Liver (tissue), 9 donors: ENCODE measurements around the gene XK. TPM values are rescaled to one million over a fixed set of nuclear protein-coding genes. Genes with fewer than 3 reads are reported as not detected.

ENCODE experiments used
- DNase-seq: peaks from one replicate; pipeline ENCODE4 v3.0.0-alpha.2; 2017; ENCODE audit warnings: low spot score
- H3K27ac ChIP-seq, 2 donors: one replicate each; pipeline ENCODE4 v1.7.0; 2013; ENCODE audit warnings: inconsistent platforms in 2 of 2, low read length in 2 of 2, control low read depth in 1 of 2, low read depth in 1 of 2, mild to moderate bottlenecking in 1 of 2
- H3K27me3 ChIP-seq, 4 donors: one replicate each; pipeline versions ENCODE4 v1.6.1 to v1.7.0; 2013; ENCODE audit warnings: low read length in 3 of 4, inconsistent platforms in 1 of 4, mild to moderate bottlenecking in 1 of 4, moderate library complexity in 1 of 4; ENCODE audit not compliant: control insufficient read depth in 4 of 4, insufficient read depth in 4 of 4
- H3K36me3 ChIP-seq, 4 donors: one replicate each; pipeline versions ENCODE4 v1.6.1 to v1.7.0; 2013; ENCODE audit warnings: low read length in 3 of 4, mild to moderate bottlenecking in 3 of 4, low read depth in 1 of 4, moderate library complexity in 1 of 4; ENCODE audit not compliant: control insufficient read depth in 4 of 4, insufficient read depth in 3 of 4
- H3K4me1 ChIP-seq, 4 donors: one replicate each; pipeline versions ENCODE4 v1.6.1 to v1.7.0; 2013; ENCODE audit warnings: low read length in 3 of 4, mild to moderate bottlenecking in 3 of 4, moderate library complexity in 1 of 4; ENCODE audit not compliant: control insufficient read depth in 4 of 4, insufficient read depth in 4 of 4
- H3K4me3 ChIP-seq, 3 donors: one replicate each; pipeline versions ENCODE4 v1.6.1 to v1.7.0; 2013; ENCODE audit warnings: low read length in 3 of 3, control low read depth in 1 of 3, low read depth in 1 of 3, mild to moderate bottlenecking in 1 of 3
- H3K9ac ChIP-seq, 2 donors: one replicate each; pipeline ENCODE4 v1.7.0; 2013; ENCODE audit warnings: low read length in 2 of 2, mild to moderate bottlenecking in 2 of 2, moderate library complexity in 2 of 2, control low read depth in 1 of 2, low read depth in 1 of 2
- H3K9me3 ChIP-seq, 4 donors: one replicate each; pipeline versions ENCODE4 v1.6.1 to v1.7.0; 2013; ENCODE audit warnings: low read length in 3 of 4; ENCODE audit not compliant: control insufficient read depth in 4 of 4
- ATF3 ChIP-seq: IDR thresholded peaks from 2 replicates; pipeline ENCODE4 v1.6.1; 2016; ENCODE audit warnings: antibody characterized with exemption
- CTCF ChIP-seq: fragments of 150-350 bp; IDR thresholded peaks from 2 replicates; pipeline ENCODE4 v1.5.1; 2017; ENCODE audit warnings: improper control_type of control experiment, low read depth, low read length; ENCODE audit not compliant: missing input control
- EGR1 ChIP-seq, 2 donors: IDR thresholded peaks; 2 replicates each; pipeline ENCODE4 v1.6.1; 2016 to 2018; ENCODE audit warnings: antibody characterized with exemption in 2 of 2, low read depth in 2 of 2
- FOXA1 ChIP-seq: IDR thresholded peaks from 2 replicates; pipeline ENCODE4 v1.6.1; 2016; ENCODE audit warnings: antibody characterized with exemption
- FOXA2 ChIP-seq: IDR thresholded peaks from 2 replicates; pipeline ENCODE4 v1.6.1; 2016; ENCODE audit warnings: antibody characterized with exemption
- GABPA ChIP-seq, 2 donors: IDR thresholded peaks in 1 of 2; conservative IDR thresholded peaks in 1 of 2; 2 replicates each; pipeline ENCODE4 v1.6.1; 2016; ENCODE audit warnings: antibody characterized with exemption in 2 of 2, mild to moderate bottlenecking in 1 of 2, moderate library complexity in 1 of 2
- HNF4A ChIP-seq, 2 donors: conservative IDR thresholded peaks; 2 replicates each; pipeline ENCODE4 v1.6.1; 2016; ENCODE audit warnings: antibody characterized with exemption in 2 of 2, mild to moderate bottlenecking in 2 of 2
- HNF4G ChIP-seq: IDR thresholded peaks from 2 replicates; pipeline ENCODE4 v1.6.1; 2016; ENCODE audit warnings: antibody characterized with exemption
- JUND ChIP-seq, 2 donors: IDR thresholded peaks; 2 replicates each; pipeline ENCODE4 v1.6.1; 2016; ENCODE audit warnings: antibody characterized with exemption in 2 of 2
- MAX ChIP-seq: IDR thresholded peaks from 2 replicates; pipeline ENCODE4 v1.6.1; 2016; ENCODE audit warnings: antibody characterized with exemption
- NR2F2 ChIP-seq: IDR thresholded peaks from 2 replicates; pipeline ENCODE4 v1.6.1; 2016; ENCODE audit warnings: antibody characterized with exemption
- RAD21 ChIP-seq, 2 donors: IDR thresholded peaks; 2 replicates each; pipeline ENCODE4 v1.6.1; 2016; ENCODE audit warnings: antibody characterized with exemption in 2 of 2, mild to moderate bottlenecking in 2 of 2
- REST ChIP-seq: IDR thresholded peaks from 2 replicates; pipeline ENCODE4 v1.6.1; 2016; ENCODE audit warnings: antibody characterized with exemption, mild to moderate bottlenecking
- RXRA ChIP-seq, 2 donors: IDR thresholded peaks; 2 replicates each; pipeline ENCODE4 v1.6.1; 2017 to 2018; ENCODE audit warnings: antibody characterized with exemption in 2 of 2, mild to moderate bottlenecking in 1 of 2
- SP1 ChIP-seq: IDR thresholded peaks from 2 replicates; pipeline ENCODE4 v1.6.1; 2018; ENCODE audit warnings: antibody characterized with exemption, mild to moderate bottlenecking
- TAF1 ChIP-seq: conservative IDR thresholded peaks from 2 replicates; pipeline ENCODE4 v1.6.1; 2016; ENCODE audit warnings: antibody characterized with exemption, mild to moderate bottlenecking
- YY1 ChIP-seq: IDR thresholded peaks from 2 replicates; pipeline ENCODE4 v1.6.1; 2016; ENCODE audit warnings: antibody characterized with exemption, mild to moderate bottlenecking
- ZBTB33 ChIP-seq: IDR thresholded peaks from 2 replicates; pipeline ENCODE4 v1.6.1; 2016; ENCODE audit warnings: antibody characterized with exemption
- WGBS: extraction: QIAGEN DNeasy Blood & Tissue Kit; methylation state at CpG from one replicate; pipeline ENCODE4 v1.1.7; 2013; 5-methylcytosine and 5-hydroxymethylcytosine counted together
- polyA plus RNA-seq, 2 donors: library from polyadenylated mRNA; stranded (reverse) in 1 of 2; unstranded in 1 of 2; fragments of 200-250 nt in 1 of 2; fragments of >200 nt in 1 of 2; fragmentation: Nextera tagmentation in 1 of 2; extraction: Ambion mirVana in 1 of 2; gene quantifications; one replicate each; pipeline versions ENCODE4 v1.2.1 to v1.2.3, GENCODE V29; 2013 to 2015
- total RNA-seq, 2 donors: library from RNA; depleted of rRNA; stranded (reverse); fragments of >200 nt; gene quantifications; one replicate each; pipeline ENCODE4 v1.2.3, GENCODE V29; 2014
- donor health status: healthy.
- donor health status: healthy.
- donor health status: healthy.
- donor health status: healthy.
- donor health status: healthy.

Gene XK
- total and polyA plus RNA-seq, 4 donors, result 0.83 to 68.4 (median 2.0) TPM

DNA sequence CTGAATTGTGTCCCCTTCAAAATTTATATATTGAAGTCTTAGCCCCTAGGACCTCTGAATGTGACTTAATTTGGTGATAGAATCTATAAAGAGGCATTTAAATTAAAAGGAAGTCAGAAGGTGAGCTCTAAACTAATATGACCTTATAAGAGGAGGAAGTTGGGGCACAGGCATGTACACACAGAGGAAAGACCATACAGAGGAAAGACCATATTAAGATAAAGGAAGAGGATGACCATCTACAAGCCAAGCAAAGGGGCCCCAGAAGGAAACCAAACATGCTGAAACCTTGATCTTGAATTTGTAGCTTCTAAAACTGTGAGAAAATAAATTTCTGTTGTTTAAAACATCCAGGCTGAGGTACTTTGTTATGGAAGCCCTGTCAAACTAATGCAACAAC is 67.3 kb downstream of the XK start:
- Histone ChIP-seq H3K4me3 (no peak overlapping the region), H3K27ac (no peak overlapping the region), H3K9me3 (no peaks in the 10 kb centered on the region), H3K27me3 (no peaks in the 10 kb centered on the region), H3K4me1 (no peaks in the 10 kb centered on the region), H3K9ac (no peak overlapping the region), H3K36me3 (no peaks in the 10 kb centered on the region)
- no peak for DNase-seq
- TF ChIP-seq NR2F2 (no peak), ZBTB33 (no peak), HNF4A (conservative IDR thresholded peaks at IDR 0.05) (no peak), RAD21 (IDR thresholded peaks at IDR 0.05) (no peak), GABPA (IDR thresholded peaks at IDR 0.05 in 1 of 2, conservative IDR thresholded peaks at IDR 0.05 in 1 of 2) (no peak), HNF4G (no peak), JUND (IDR thresholded peaks at IDR 0.05) (no peak), REST (no peak), FOXA2 (no peak)

DNA sequence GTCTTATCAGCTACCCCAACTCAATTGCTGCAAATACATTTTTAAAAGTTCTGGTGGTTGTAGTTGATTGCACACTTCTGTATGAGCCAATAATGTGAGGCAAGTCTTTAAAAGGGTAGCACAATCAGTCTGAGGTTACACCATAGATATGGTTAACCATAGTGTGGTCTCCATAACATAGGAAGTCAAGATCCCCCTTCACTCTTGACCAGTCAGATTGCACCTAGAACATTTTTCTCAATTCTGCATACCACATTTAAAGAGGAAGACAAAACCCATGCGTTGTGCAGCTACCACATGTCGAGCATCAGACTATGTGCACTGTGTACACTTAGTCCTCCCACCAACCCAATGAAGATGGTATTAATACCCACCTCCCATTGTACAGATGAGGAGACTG is 67.8 kb downstream of the XK start:
- no peak for TF ChIP-seq HNF4G
- TF ChIP-seq HNF4A (conservative IDR thresholded peaks at IDR 0.05), result no peak
- TF ChIP-seq SP1, result no peak
- TF ChIP-seq ATF3, result no peak
- TF ChIP-seq MAX, result no peak
- TF ChIP-seq CTCF, result no peak
- no peak for TF ChIP-seq EGR1 (IDR thresholded peaks at IDR 0.05; ENCODE audit: low read depth in 2 of 2)
- TF ChIP-seq GABPA (IDR thresholded peaks at IDR 0.05 in 1 of 2, conservative IDR thresholded peaks at IDR 0.05 in 1 of 2), result no peak
- TF ChIP-seq REST, result no peak
- no peak for TF ChIP-seq NR2F2
- TF ChIP-seq RAD21 (IDR thresholded peaks at IDR 0.05), result no peak
- TF ChIP-seq TAF1, result no peak
- TF ChIP-seq ZBTB33, result no peak
- no peak for TF ChIP-seq JUND (IDR thresholded peaks at IDR 0.05)
- TF ChIP-seq FOXA2, result no peak
- no peak for TF ChIP-seq YY1
- no peak for TF ChIP-seq FOXA1
- no peak for TF ChIP-seq RXRA (IDR thresholded peaks at IDR 0.05)
- 81% methylated on average over 2 of the region's 2 CpGs for WGBS

More for the DNA sequence above, 67.8 kb downstream of the XK start:
- no peak for DNase-seq
- no peak overlapping the region for H3K27ac ChIP-seq
- H3K4me1 ChIP-seq, result no peaks in the 10 kb centered on the region
- H3K9me3 ChIP-seq, result no peaks in the 10 kb centered on the region
- H3K4me3 ChIP-seq, result no peak overlapping the region
- H3K36me3 ChIP-seq, result no peaks in the 10 kb centered on the region
- H3K9ac ChIP-seq, result no peak overlapping the region
- no peaks in the 10 kb centered on the region for H3K27me3 ChIP-seq
